ENCODE data around the gene FOXJ2.
"Not testable (repeated sequence)": the region's sequence is repeated elsewhere in the genome, so short reads cannot be mapped to it uniquely, and the experiment has no call there.

Gene FOXJ2

GRCh38 chr12:8012651-8013309 is 19.7 kb upstream of the FOXJ2 start:
- H3K9me3 Mint-ChIP-seq: no peaks in the 10 kb centered on the region
- no peaks in the 10 kb centered on the region for H3K36me3 Mint-ChIP-seq (ENCODE audit: low read depth)
- peaks cover 21% of the 10 kb centered on the region for H3K27me3 Mint-ChIP-seq (ENCODE audit: low read depth)
- no peak overlapping the region for H3K27ac Mint-ChIP-seq
- no peak for TF ChIP-seq CTCF (IDR thresholded peaks at IDR 0.05; ENCODE audit: unreplicated experiment in 3 of 3)
- H3K4me1 Mint-ChIP-seq: no peaks in the 10 kb centered on the region
- no peak overlapping the region for H3K4me3 Mint-ChIP-seq

DNA sequence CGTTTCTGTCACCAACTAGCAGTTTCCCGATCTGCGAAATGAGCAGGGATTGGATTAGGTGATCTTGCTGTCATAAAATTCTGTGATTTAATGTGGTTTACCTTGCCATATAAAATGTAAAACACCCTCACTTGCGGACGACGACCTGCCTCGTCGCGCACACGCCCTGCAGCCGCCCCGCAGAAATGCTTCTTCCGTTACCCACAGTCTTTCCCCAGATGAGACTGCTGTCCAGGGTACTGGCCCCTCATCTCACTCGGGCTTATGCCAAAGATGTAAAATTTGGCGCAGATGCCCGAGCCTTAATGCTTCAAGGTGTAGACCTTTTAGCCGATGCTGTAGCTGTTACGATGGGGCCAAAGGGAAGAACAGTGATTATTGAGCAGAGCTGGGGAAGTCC is 17.7 kb upstream of the FOXJ2 start:
- no peak overlapping the region for H3K4me3 Mint-ChIP-seq
- peaks cover 36% of the 10 kb centered on the region for H3K27me3 Mint-ChIP-seq (ENCODE audit: low read depth)
- no peaks in the 10 kb centered on the region for H3K4me1 Mint-ChIP-seq
- no peaks in the 10 kb centered on the region for H3K9me3 Mint-ChIP-seq
- no peak for TF ChIP-seq CTCF (IDR thresholded peaks at IDR 0.05; ENCODE audit: unreplicated experiment in 3 of 3)
- H3K36me3 Mint-ChIP-seq (ENCODE audit: low read depth): no peaks in the 10 kb centered on the region
- no peak overlapping the region for H3K27ac Mint-ChIP-seq

- H3K9me3 Mint-ChIP-seq; H3K36me3 Mint-ChIP-seq (ENCODE audit: low read depth); H3K4me1 Mint-ChIP-seq; H3K27ac Mint-ChIP-seq: not testable (repeated sequence)
- peak overlapping the region in 2 of 3 experiments; percentile 52 to 76 for H3K4me3 Mint-ChIP-seq
- H3K27me3 Mint-ChIP-seq (ENCODE audit: low read depth): peaks cover 41% of the 10 kb centered on the region
Observed at GRCh38 chr12:8018213-8018612, 14.3 kb upstream of the FOXJ2 start.

- no peaks in the 10 kb centered on the region for H3K9me3 Mint-ChIP-seq
- H3K4me1 Mint-ChIP-seq: no peaks in the 10 kb centered on the region
- no peaks in the 10 kb centered on the region for H3K36me3 Mint-ChIP-seq (ENCODE audit: low read depth)
- no peak for TF ChIP-seq CTCF (IDR thresholded peaks at IDR 0.05; ENCODE audit: unreplicated experiment in 3 of 3)
- H3K27me3 Mint-ChIP-seq (ENCODE audit: low read depth): peaks cover 41% of the 10 kb centered on the region
- H3K27ac Mint-ChIP-seq: no peak overlapping the region
- peak overlapping the region; percentile 74 to 76 (median 76) for H3K4me3 Mint-ChIP-seq
Observed at GRCh38 chr12:8018666-8019581, 13.6 kb upstream of the FOXJ2 start.

DNA sequence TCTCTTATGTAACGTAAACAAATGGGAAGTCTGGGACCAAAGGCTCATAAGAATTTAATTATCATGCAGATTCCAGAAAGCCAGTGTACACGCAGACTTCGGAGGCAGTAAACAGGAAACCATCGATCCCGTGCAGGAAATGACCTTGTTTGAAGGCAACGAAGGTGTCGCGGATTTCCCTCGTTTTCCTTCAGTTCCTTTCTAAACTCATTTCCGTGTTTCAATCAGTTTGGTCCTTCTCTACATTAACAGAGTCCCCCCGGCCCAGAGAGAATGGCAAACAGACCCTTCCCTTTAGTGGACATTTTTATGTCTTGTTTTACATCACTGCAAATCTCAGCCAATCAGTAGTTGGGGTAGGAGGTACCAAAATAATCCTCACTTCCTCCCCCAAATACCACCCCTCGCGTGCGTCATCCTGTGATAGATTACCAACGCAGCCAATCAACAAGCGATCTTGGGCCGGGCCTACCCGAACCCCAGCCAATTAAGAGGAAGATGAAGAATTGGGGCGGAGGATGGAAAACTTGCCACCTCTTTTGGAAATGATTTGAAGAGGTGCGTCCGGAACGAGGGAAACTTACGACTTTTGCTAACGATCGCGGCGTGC is 6.1 kb upstream of the FOXJ2 start:
- Mint-ChIP-seq H3K9me3 (no peaks in the 10 kb centered on the region), H3K27me3 (ENCODE audit: low read depth) (no peaks in the 10 kb centered on the region), H3K4me1 (no peaks in the 10 kb centered on the region), H3K36me3 (ENCODE audit: low read depth) (no peaks in the 10 kb centered on the region), H3K27ac (peak overlapping the region; percentile 96 to 99 (median 99)), H3K4me3 (peak overlapping the region; percentile 86 to 92 (median 88))
- no peak for TF ChIP-seq CTCF (IDR thresholded peaks at IDR 0.05; ENCODE audit: unreplicated experiment in 3 of 3)

DNA sequence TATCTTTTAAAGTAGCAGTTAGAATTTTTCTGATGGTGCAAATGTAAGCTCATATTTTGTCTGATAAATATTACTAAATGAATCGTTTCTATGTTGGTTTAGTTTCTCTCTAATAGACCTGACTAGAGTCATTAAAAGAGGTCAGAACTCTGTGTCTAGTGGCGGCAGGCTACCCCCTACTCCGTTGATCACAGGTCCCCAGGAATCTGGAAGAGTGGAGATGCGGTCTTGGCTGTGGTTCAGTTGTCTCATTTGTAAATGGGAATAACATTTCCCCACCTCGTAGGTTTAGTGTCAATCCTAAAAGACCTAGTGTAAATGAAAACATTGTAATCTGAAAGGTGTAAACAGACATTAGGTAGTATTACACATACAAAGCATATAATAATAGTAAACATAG is 4.7 kb upstream of the FOXJ2 start:
- no peak for TF ChIP-seq CTCF (IDR thresholded peaks at IDR 0.05; ENCODE audit: unreplicated experiment in 3 of 3)
- no peaks in the 10 kb centered on the region for H3K36me3 Mint-ChIP-seq (ENCODE audit: low read depth)
- peak overlapping the region; percentile 79 to 92 (median 86) for H3K4me3 Mint-ChIP-seq
- H3K9me3 Mint-ChIP-seq: no peaks in the 10 kb centered on the region
- H3K27ac Mint-ChIP-seq: peak overlapping the region; percentile 81 to 99 (median 96)
- peaks cover 6% of the 10 kb centered on the region for H3K4me1 Mint-ChIP-seq
- H3K27me3 Mint-ChIP-seq (ENCODE audit: low read depth): no peaks in the 10 kb centered on the region

All from nephron (organoid).